GM03348 (cell line): ENCODE measurements around the gene FRMD8.

ENCODE experiments used
- DNase-seq: peaks from one replicate; pipeline ENCODE4 v3.0.0; 2012; ENCODE audit warnings: low spot score

FRMD8 gene

GRCh38 chr11:65414776-65415498 lies 28.5 kb downstream of the FRMD8 start:
- peak; percentile 43 for DNase-seq

GRCh38 chr11:65415499-65416340 lies 29.3 kb downstream of the FRMD8 start:
- DNase-seq, result no peak

GRCh38 chr11:65416341-65416824 lies 29.9 kb downstream of the FRMD8 start:
- DNase-seq, result peak; percentile 93

- DNase-seq, result no peak
Observed at GRCh38 chr11:65416841-65417701, 30.6 kb downstream of the FRMD8 start.

GRCh38 chr11:65417702-65418430 lies 31.4 kb downstream of the FRMD8 start:
- DNase-seq, result peak; percentile 63

- DNase-seq, result no peak
Observed at GRCh38 chr11:65418431-65418680, 31.9 kb downstream of the FRMD8 start.

- peak; percentile 89 for DNase-seq
Observed at GRCh38 chr11:65418681-65419459, 32.4 kb downstream of the FRMD8 start.

- no peak for DNase-seq
Observed at GRCh38 chr11:65419460-65419771, 33.0 kb downstream of the FRMD8 start.

- DNase-seq, result peak; percentile 88
Observed at GRCh38 chr11:65419772-65420481, 33.5 kb downstream of the FRMD8 start.

- no peak for DNase-seq
Observed at GRCh38 chr11:65420506-65420905, 34.1 kb downstream of the FRMD8 start.

GRCh38 chr11:65420979-65421793 lies 34.7 kb downstream of the FRMD8 start:
- peak; percentile 88 for DNase-seq

GRCh38 chr11:65421794-65422632 lies 35.6 kb downstream of the FRMD8 start:
- peak; percentile 92 for DNase-seq

GRCh38 chr11:65422633-65423515 lies 36.4 kb downstream of the FRMD8 start, which contains the start of gene NEAT1:
Gene NEAT1 (plus strand): TSS chr11:65422798.
- peak; percentile 84 for DNase-seq

- no peak for DNase-seq
Observed at GRCh38 chr11:65423516-65424204, 37.2 kb downstream of the FRMD8 start.

GRCh38 chr11:65424205-65425104 lies 38.0 kb downstream of the FRMD8 start:
- DNase-seq, result peak; percentile 60
